ENCODE data around the gene CLCN3. TPM values are rescaled to one million over a fixed set of nuclear protein-coding genes. Genes with fewer than 3 reads are reported as not detected.

Gene CLCN3
- total and polyA plus RNA-seq, 12 donors, result 13.1 to 94.9 (median 62.9) TPM

DNA sequence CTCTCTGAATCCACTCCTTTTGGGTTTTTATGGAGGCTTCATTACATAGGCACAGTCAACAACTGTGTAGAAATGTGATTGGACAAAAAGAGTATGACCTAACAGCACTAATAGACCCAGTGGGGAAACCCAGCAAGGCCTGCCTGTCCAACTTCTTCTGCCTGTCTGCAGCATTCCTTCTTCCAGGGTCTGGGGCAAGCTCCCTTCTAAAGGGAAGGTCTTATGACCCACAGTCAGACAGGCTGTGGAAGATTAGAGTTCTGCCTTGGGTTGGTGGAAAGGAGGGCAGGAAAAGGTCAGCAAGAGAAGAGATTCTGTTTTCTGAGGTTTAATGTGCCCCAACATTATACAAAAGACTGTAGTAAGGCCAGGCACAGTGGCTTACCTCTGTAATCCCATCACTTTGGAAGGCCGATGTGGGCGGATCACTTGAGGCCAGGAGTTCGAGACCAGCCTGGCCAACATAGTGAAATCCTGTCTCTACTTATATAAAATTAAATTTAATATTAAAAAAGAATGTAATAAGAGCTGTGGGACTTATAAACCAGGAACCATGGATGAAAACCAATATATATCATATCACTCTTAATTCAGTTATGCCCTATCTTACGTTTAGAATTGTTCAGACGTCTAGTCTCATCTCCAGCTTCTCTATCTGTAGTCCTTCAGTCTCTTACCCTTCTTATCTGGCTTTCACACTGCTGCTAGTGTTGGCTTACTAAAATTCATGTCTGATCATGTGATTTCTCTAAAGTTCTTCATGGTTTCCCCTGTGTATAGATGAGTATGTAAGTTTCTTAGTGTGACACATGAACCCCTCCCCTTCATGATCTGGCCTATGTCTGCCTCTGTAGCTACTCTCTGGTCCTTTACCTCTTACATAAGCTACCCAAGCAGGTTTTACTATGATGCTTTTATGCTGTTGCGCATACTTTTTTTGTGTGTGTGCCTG, 6.2 kb downstream of the CLCN3 start:
- no peaks in the 10 kb centered on the region for H3K9me3 ChIP-seq
- H3K4me3 ChIP-seq, result no peak overlapping the region
- intact Hi-C loops (cut with DNase I), result loop anchor here in 1 of 10 donors (5.0 kb wide), 1 partner anchor 36 kb away; no protein-coding TSS in a partner anchor
- peak in 3 of 8 donors; percentile 8 to 44 (median 43) for ATAC-seq
- H3K36me3 ChIP-seq, result no peaks in the 10 kb centered on the region
- H3K27me3 ChIP-seq, result no peaks in the 10 kb centered on the region
- H3K27ac ChIP-seq, result peak overlapping the region in 8 of 10 donors; percentile 12 to 55 (median 48)
- DNase-seq, result no peak
- 79 to 85% methylated on average over 6 of the region's 6 CpGs for WGBS, 2 donors
- TF ChIP-seq, protein P1, sequence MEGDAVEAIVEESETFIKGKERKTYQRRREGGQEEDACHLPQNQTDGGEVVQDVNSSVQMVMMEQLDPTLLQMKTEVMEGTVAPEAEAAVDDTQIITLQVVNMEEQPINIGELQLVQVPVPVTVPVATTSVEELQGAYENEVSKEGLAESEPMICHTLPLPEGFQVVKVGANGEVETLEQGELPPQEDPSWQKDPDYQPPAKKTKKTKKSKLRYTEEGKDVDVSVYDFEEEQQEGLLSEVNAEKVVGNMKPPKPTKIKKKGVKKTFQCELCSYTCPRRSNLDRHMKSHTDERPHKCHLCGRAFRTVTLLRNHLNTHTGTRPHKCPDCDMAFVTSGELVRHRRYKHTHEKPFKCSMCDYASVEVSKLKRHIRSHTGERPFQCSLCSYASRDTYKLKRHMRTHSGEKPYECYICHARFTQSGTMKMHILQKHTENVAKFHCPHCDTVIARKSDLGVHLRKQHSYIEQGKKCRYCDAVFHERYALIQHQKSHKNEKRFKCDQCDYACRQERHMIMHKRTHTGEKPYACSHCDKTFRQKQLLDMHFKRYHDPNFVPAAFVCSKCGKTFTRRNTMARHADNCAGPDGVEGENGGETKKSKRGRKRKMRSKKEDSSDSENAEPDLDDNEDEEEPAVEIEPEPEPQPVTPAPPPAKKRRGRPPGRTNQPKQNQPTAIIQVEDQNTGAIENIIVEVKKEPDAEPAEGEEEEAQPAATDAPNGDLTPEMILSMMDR (IDR thresholded peaks at IDR 0.05), result no peak
- H3K4me1 ChIP-seq, result peaks cover 0 to 68% (median 32%) of the 10 kb centered on the region in 9 donors

- Histone ChIP-seq H3K27me3 (no peaks in the 10 kb centered on the region), H3K4me1 (peaks cover 0 to 61% (median 26%) of the 10 kb centered on the region in 9 donors), H3K4me3 (no peak overlapping the region), H3K36me3 (no peaks in the 10 kb centered on the region), H3K27ac (peak overlapping the region in 7 of 10 donors; percentile 12 to 55 (median 47)), H3K9me3 (no peaks in the 10 kb centered on the region)
- ATAC-seq, result peak in 3 of 8 donors; percentile 40 to 49 (median 41)
- TF ChIP-seq, protein P1 (IDR thresholded peaks at IDR 0.05), result no peak
- 63 to 79% methylated on average over 1 of the region's 1 CpG for WGBS, 2 donors
- intact Hi-C loops (cut with DNase I), result loop anchor here in 1 of 10 donors (5.0 kb wide), 1 partner anchor 35 kb away; no protein-coding TSS in a partner anchor
- DNase-seq, result no peak
Observed at GRCh38 chr4:169627307-169627706, 6.9 kb downstream of the CLCN3 start.

- Histone ChIP-seq H3K4me3 (no peak overlapping the region), H3K27ac (peak overlapping the region in 6 of 10 donors; percentile 2 to 42 (median 26)), H3K36me3 (no peaks in the 10 kb centered on the region), H3K9me3 (no peaks in the 10 kb centered on the region), H3K27me3 (no peaks in the 10 kb centered on the region), H3K4me1 (peaks cover 0 to 48% (median 20%) of the 10 kb centered on the region in 9 donors)
- ATAC-seq (peak in 1 of 8 donors; percentile 50), DNase-seq (no peak)
- TF ChIP-seq, protein P1 (IDR thresholded peaks at IDR 0.05), result no peak
- intact Hi-C loops (cut with DNase I), result loop anchor here in 1 of 10 donors (5.0 kb wide), 1 partner anchor 34 kb away; no protein-coding TSS in a partner anchor
- 50 to 58% methylated on average over 2 of the region's 2 CpGs for whole genome bisulfite sequencing, 2 donors
Observed at GRCh38 chr4:169628579-169628978, 8.2 kb downstream of the CLCN3 start.

- H3K36me3 ChIP-seq, result no peaks in the 10 kb centered on the region
- TF ChIP-seq, protein P1 (IDR thresholded peaks at IDR 0.05), result no peak
- no peaks in the 10 kb centered on the region for H3K9me3 ChIP-seq
- H3K4me1 ChIP-seq, result peaks cover 0 to 46% (median 20%) of the 10 kb centered on the region in 9 donors
- 97 to 98% methylated on average over 3 of the region's 3 CpGs for WGBS, 2 donors
- peak overlapping the region in 2 of 10 donors; percentile 5 to 27 for H3K27ac ChIP-seq
- H3K27me3 ChIP-seq, result no peaks in the 10 kb centered on the region
- no peak for DNase-seq
- H3K4me3 ChIP-seq, result no peak overlapping the region
- intact Hi-C loops (cut with DNase I), result no loop called here
- ATAC-seq, result no peak
Observed at GRCh38 chr4:169630069-169630468, 9.7 kb downstream of the CLCN3 start.

All from heart right ventricle (tissue), 16 donors.